Measurements from ENCODE around the gene ADAM11. TPM values are rescaled to one million over a fixed set of nuclear protein-coding genes. Genes with fewer than 3 reads are reported as not detected.

Gene ADAM11
- total and polyA plus RNA-seq, 8 donors, result 0.13 to 4.2 (median 2.7) TPM

DNA sequence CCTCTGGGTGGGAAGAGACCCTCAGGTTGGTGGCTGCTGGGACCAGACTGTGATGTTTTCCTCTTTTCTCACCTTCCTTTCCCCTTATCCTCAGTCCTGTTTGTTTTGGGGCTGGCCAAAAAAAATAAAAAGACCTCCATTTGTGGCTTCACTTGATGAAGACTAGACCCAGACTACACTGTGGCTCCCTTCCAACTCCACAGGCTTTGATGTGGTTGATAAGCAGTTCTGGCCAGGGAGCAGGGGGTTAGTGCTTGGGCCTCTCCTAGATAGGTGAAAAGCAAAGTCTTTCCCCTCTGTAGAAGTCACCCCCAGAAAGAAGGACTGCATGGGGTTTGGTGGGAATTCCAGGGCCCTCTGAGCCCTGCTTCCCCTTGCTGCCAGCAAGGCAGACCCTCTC lies 11.2 kb upstream of the ADAM11 start:
- no peak for ATAC-seq

DNA sequence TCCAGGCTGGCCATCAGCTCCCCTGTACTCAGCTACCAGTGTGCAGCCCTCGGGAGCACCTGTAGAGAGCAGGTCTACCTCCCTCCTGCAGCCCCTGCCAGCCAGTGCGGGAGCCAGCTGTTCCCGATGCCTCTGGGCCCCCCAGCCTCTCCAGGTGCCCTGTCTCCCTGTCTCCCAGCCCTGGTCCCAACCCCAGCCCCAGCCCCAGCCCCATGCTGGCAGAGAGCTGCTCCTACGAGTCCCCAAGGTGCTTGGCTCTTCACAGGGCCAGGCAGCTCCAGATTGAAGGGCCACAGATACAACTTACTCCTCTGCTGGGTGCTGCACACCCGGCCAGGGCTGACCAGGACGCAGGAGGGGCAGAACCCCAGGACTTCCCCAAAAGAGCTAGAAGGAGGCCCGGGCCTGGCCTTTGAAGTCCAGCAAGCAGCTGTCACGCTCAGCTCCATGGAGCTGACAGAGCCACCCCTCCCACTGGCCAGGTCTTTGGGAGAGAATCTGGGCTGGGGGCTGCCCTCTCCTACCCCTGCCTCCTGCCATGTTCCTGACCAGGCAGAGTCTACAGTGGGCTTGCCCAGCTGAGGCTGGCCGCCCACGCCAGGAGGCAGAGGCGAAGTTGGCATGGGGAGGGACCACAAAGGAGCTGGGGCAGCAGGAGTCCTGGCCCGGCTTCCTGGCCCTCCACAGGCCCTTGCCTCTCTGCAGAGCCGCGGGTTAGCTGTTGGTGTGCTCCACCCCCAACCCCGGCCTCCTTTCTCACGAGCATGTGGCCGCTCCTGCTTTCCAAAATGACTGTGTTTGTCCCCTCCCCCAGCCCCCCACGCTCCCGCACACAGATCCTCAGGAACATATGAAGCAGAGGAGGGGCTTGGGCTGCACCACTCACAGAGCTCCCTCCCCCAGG lies 9.5 kb upstream of the ADAM11 start:
- peaks cover 0 to 50% of the 10 kb centered on the region in 2 donors for H3K36me3 ChIP-seq
- H3K4me1 ChIP-seq, result no peaks in the 10 kb centered on the region
- ATAC-seq (no peak), DNase-seq (no peak)
- H3K9me3 ChIP-seq, result no peaks in the 10 kb centered on the region
- no peaks in the 10 kb centered on the region for H3K27me3 ChIP-seq
- TF ChIP-seq, protein P1, sequence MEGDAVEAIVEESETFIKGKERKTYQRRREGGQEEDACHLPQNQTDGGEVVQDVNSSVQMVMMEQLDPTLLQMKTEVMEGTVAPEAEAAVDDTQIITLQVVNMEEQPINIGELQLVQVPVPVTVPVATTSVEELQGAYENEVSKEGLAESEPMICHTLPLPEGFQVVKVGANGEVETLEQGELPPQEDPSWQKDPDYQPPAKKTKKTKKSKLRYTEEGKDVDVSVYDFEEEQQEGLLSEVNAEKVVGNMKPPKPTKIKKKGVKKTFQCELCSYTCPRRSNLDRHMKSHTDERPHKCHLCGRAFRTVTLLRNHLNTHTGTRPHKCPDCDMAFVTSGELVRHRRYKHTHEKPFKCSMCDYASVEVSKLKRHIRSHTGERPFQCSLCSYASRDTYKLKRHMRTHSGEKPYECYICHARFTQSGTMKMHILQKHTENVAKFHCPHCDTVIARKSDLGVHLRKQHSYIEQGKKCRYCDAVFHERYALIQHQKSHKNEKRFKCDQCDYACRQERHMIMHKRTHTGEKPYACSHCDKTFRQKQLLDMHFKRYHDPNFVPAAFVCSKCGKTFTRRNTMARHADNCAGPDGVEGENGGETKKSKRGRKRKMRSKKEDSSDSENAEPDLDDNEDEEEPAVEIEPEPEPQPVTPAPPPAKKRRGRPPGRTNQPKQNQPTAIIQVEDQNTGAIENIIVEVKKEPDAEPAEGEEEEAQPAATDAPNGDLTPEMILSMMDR (IDR thresholded peaks at IDR 0.05), result no peak
- H3K4me3 ChIP-seq, result no peak overlapping the region
- H3K27ac ChIP-seq, result no peak overlapping the region
- intact Hi-C loops (cut with DNase I), result no loop called here

More for the DNA sequence above, 11.2 kb upstream of the ADAM11 start:
- H3K36me3 ChIP-seq, result peaks cover 0 to 50% of the 10 kb centered on the region in 2 donors
- no peak overlapping the region for H3K27ac ChIP-seq
- DNase-seq, result no peak
- TF ChIP-seq, protein P1 (IDR thresholded peaks at IDR 0.05), result no peak
- intact Hi-C loops (cut with DNase I), result no loop called here
- no peaks in the 10 kb centered on the region for H3K27me3 ChIP-seq
- no peak overlapping the region for H3K4me3 ChIP-seq
- H3K4me1 ChIP-seq, result no peaks in the 10 kb centered on the region
- H3K9me3 ChIP-seq, result no peaks in the 10 kb centered on the region

DNA sequence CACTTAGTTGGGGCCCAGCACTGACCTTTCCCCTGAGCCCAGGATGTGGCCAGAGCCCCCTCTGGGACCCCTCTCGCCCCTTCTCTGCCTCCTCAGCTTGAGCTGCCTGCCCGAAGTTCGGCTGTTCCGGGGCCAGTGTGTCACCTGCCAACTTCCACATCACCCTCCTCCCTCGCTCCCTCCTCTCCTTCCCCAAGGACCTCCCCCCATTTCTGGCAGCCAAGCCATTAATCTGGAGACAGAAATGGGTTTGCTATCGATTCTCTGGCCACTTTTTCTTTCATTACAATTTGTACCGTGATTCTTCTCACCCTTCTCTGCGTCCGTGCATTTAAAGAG lies 8.8 kb upstream of the ADAM11 start:
- peaks cover 0 to 50% of the 10 kb centered on the region in 2 donors for H3K36me3 ChIP-seq
- no peak overlapping the region for H3K4me3 ChIP-seq
- no peak overlapping the region for H3K27ac ChIP-seq
- intact Hi-C loops (cut with DNase I), result no loop called here
- no peaks in the 10 kb centered on the region for H3K9me3 ChIP-seq
- DNase-seq (no peak), ATAC-seq (no peak)
- H3K4me1 ChIP-seq, result no peaks in the 10 kb centered on the region
- TF ChIP-seq, protein P1 (IDR thresholded peaks at IDR 0.05), result no peak
- H3K27me3 ChIP-seq, result peaks cover 0 to under 1% of the 10 kb centered on the region in 2 donors

DNA sequence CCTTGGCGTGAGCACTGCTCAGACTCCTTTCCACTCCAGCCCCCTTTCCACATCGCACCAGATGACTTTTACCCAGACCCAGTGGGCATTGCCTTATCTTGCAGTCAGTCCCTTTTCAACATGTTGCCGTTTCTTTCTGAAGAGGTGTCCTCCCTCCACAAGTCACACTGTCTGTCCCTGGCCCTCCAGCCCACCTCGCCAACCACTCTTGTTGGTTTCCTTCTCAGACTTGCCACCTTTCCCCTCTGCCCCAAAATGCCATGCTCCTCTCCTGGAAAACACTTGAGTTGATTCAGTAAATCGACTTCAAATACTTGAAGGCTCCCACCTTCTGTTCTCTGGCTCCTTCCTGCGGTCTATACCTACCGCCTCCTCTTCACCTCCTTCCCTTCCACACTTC lies 7.5 kb upstream of the ADAM11 start:
- Histone ChIP-seq H3K36me3 (peaks cover 0 to 50% of the 10 kb centered on the region in 2 donors), H3K27me3 (peaks cover 0 to 15% of the 10 kb centered on the region in 2 donors), H3K27ac (no peak overlapping the region), H3K9me3 (no peaks in the 10 kb centered on the region), H3K4me1 (no peaks in the 10 kb centered on the region), H3K4me3 (no peak overlapping the region)
- intact Hi-C loops (cut with DNase I), result no loop called here
- ATAC-seq, result no peak
- TF ChIP-seq, protein P1 (IDR thresholded peaks at IDR 0.05), result no peak
- DNase-seq, result no peak

DNA sequence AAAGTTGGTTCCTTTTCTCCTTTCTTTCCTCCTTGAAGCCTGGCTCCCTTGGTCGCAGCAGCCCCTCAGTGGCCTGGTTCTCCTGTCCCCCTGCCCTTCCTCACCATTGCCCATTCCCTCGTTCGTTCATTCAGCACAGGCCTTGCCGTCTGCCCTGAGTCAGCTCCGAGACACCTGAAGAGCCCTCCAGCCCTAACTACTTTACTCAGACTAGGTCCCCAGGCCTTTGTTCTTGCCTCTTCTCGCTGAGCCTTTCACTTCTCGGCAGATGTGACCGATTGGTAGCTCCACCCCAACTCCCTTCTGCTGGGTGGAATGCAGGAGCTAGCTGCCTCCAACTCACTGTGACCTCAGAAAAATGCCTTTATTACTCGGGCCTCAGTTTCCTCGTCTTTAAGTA lies 7.0 kb upstream of the ADAM11 start:
- Histone ChIP-seq H3K4me1 (no peaks in the 10 kb centered on the region), H3K9me3 (no peaks in the 10 kb centered on the region), H3K27me3 (peaks cover 0 to 20% of the 10 kb centered on the region in 2 donors), H3K27ac (no peak overlapping the region), H3K36me3 (peaks cover 0 to 47% of the 10 kb centered on the region in 2 donors), H3K4me3 (no peak overlapping the region)
- DNase-seq (no peak), ATAC-seq (no peak)
- TF ChIP-seq, protein P1 (IDR thresholded peaks at IDR 0.05), result no peak
- intact Hi-C loops (cut with DNase I), result no loop called here
